Inferior parietal cortex (tissue), 1 donor: ENCODE data around the gene KLHL18.
"Not testable (repeated sequence)": the region's sequence is repeated elsewhere in the genome, so short reads cannot be mapped to it uniquely, and the experiment has no call there.

Experiments
- DNase-seq: peaks from one replicate; pipeline ENCODE4 v3.0.0-alpha.2; 2016; ENCODE audit errors: extremely low spot score

Gene KLHL18

GRCh38 chr3:47359323-47359722, 76.6 kb downstream of the KLHL18 start:
- DNase-seq: no peak

GRCh38 chr3:47360110-47360517, 77.4 kb downstream of the KLHL18 start:
- DNase-seq: not testable (repeated sequence)

- DNase-seq: no peak
Observed at GRCh38 chr3:47362701-47363100, 80.0 kb downstream of the KLHL18 start.

- DNase-seq: peak; percentile 29
Observed at GRCh38 chr3:47365213-47366153, 82.7 kb downstream of the KLHL18 start.

- DNase-seq: no peak
Observed at GRCh38 chr3:47366833-47367232, 84.1 kb downstream of the KLHL18 start.

GRCh38 chr3:47367631-47368030, 84.9 kb downstream of the KLHL18 start:
- DNase-seq: no peak

- DNase-seq: not testable (repeated sequence)
Observed at GRCh38 chr3:47370020-47370419, 87.3 kb downstream of the KLHL18 start.

GRCh38 chr3:47370887-47371697, 88.3 kb downstream of the KLHL18 start:
- no peak for DNase-seq

- DNase-seq: no peak
Observed at GRCh38 chr3:47374587-47374986, 91.8 kb downstream of the KLHL18 start.

GRCh38 chr3:47376393-47376792, 93.6 kb downstream of the KLHL18 start:
- DNase-seq: no peak

GRCh38 chr3:47377186-47377585, 94.4 kb downstream of the KLHL18 start:
- no peak for DNase-seq

- no peak for DNase-seq
Observed at GRCh38 chr3:47378869-47379268, 96.1 kb downstream of the KLHL18 start.

GRCh38 chr3:47379411-47379899, 96.7 kb downstream of the KLHL18 start:
- DNase-seq: no peak

- no peak for DNase-seq
Observed at GRCh38 chr3:47380026-47380600, 97.4 kb downstream of the KLHL18 start.

- peak; percentile 100 for DNase-seq
Observed at GRCh38 chr3:47380601-47381316, 98.0 kb downstream of the KLHL18 start, which contains the start of gene PTPN23. PTPN23 (plus strand) TSS chr3:47381021; CDS start chr3:47381097, 76 bp downstream.

- DNase-seq: peak; percentile 59
Observed at GRCh38 chr3:47381317-47382157, 98.8 kb downstream of the KLHL18 start.

GRCh38 chr3:47384425-47384824, 101.7 kb downstream of the KLHL18 start:
- DNase-seq: no peak

GRCh38 chr3:47385007-47385406, 102.3 kb downstream of the KLHL18 start:
- no peak for DNase-seq

GRCh38 chr3:47385796-47386195, 103.1 kb downstream of the KLHL18 start:
- no peak for DNase-seq

- DNase-seq: no peak
Observed at GRCh38 chr3:47392933-47393332, 110.2 kb downstream of the KLHL18 start.
